AG09309 (cell line): ENCODE results near the gene SEMA3E.

Experiments
- DNase-seq: peaks from one replicate; pipeline ENCODE4 v3.0.0-alpha.2; 2010; ENCODE audit warnings: low read depth
- H3K4me3 ChIP-seq: 2 replicates; pipeline ENCODE4 v1.5.1; 2011; ENCODE audit warnings: mild to moderate bottlenecking, low read depth, low read length, moderate library complexity; ENCODE audit not compliant: control insufficient read depth
- TF ChIP-seq, protein P1 (sequence below): IDR thresholded peaks from 2 replicates; pipeline ENCODE4 v1.5.1; 2011; ENCODE audit warnings: mild to moderate bottlenecking, low read depth, low read length, inconsistent platforms; ENCODE audit not compliant: insufficient read depth, control insufficient read depth; ENCODE audit errors: missing control alignments

Gene SEMA3E

DNA sequence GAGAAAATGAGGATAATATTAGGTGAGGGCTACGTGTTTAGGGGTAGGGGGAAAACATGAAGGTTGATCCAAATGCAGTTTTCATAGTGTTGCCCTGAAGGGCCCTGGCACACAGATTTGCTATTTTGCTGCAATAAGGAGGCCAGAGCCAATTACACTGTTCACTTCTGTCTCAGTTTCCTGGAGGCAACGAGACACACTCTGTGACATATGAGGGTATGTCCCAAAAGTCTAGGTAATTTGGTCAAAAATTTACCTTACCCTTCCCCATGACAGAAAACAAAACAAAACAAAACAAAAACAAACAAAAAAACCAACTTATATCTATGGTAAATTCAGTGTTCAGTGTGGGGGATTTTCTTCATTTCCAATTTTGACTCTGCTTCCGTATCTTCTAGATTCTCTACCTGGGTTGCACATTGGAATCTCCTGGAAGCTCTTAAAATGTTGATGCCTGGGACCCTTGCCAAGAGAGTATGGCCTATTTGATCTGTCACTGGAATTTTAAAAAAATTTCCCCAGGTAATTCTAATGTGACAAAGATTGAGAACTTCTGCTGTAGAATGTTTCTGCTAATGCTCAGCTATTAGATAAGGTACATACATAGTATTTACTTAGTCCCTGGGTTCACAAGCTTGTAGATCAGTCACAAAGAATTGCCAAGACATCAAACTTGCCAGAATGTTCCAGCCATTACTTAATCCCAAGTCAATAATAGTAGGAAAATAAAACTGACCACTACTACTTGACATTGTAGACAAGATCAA is 139.5 kb downstream of the SEMA3E start:
- no peak overlapping the region for H3K4me3 ChIP-seq
- DNase-seq = no peak
- TF ChIP-seq, protein P1, sequence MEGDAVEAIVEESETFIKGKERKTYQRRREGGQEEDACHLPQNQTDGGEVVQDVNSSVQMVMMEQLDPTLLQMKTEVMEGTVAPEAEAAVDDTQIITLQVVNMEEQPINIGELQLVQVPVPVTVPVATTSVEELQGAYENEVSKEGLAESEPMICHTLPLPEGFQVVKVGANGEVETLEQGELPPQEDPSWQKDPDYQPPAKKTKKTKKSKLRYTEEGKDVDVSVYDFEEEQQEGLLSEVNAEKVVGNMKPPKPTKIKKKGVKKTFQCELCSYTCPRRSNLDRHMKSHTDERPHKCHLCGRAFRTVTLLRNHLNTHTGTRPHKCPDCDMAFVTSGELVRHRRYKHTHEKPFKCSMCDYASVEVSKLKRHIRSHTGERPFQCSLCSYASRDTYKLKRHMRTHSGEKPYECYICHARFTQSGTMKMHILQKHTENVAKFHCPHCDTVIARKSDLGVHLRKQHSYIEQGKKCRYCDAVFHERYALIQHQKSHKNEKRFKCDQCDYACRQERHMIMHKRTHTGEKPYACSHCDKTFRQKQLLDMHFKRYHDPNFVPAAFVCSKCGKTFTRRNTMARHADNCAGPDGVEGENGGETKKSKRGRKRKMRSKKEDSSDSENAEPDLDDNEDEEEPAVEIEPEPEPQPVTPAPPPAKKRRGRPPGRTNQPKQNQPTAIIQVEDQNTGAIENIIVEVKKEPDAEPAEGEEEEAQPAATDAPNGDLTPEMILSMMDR = no peak

DNA sequence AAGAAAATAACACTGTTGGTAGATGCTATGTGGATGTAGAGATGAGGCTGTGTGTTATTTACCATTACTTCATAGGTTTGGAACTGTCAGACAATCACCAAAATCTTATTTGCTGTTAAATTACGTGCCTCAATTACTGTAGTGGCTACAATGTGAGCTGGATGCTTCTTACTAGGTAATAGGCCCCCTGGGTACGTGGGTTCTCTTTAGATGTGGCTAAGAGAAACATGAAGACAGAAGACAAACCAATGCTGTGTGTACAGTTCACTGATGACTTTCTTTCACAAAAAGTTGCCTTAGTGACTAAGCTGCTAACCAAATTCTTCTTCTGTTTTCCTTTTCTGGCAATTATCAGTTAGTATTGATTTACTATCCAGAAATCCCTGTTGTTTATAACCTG is 144.6 kb downstream of the SEMA3E start:
- no peak overlapping the region for H3K4me3 ChIP-seq
- TF ChIP-seq, protein P1 = no peak
- no peak for DNase-seq

DNA sequence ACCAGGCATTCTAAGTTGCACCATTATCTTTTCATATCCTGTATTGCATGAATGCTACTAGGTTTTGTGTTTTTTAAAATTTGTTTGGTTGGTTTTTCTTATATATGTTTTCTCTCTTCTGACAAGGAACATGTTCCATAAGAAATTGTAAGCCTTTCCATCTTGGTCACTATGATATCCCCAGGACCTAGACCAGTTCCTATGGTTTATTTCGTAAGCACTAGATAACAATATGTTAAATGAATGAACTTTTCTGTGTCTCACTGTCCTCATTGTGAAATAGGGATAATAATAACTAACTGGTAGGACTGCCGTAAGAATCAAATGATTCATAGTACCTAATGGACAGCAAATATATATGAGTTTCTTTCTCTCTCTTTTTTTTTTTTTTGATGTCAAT is 146.3 kb downstream of the SEMA3E start:
- no peak overlapping the region for H3K4me3 ChIP-seq
- TF ChIP-seq, protein P1 = no peak
- no peak for DNase-seq

DNA sequence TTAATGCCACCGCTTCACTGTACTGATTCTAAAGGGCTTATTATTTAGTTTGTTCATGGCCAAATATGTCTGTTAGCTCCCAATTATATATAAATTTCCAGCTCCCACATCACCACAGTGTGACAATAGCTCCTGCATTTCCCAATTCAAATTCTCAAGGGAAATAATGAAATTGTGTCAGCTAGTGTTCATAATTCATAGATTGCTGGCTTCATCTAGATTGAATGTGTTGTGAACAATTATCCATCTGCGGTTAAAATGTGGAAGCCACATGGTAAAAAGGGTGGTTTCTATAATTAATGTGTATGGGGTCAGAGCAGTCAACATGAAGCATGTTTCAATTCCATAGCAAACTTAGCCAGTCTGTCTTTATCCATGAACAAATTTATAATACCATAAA is 154.3 kb downstream of the SEMA3E start:
- no peak for DNase-seq
- no peak overlapping the region for H3K4me3 ChIP-seq
- TF ChIP-seq, protein P1 = no peak

DNA sequence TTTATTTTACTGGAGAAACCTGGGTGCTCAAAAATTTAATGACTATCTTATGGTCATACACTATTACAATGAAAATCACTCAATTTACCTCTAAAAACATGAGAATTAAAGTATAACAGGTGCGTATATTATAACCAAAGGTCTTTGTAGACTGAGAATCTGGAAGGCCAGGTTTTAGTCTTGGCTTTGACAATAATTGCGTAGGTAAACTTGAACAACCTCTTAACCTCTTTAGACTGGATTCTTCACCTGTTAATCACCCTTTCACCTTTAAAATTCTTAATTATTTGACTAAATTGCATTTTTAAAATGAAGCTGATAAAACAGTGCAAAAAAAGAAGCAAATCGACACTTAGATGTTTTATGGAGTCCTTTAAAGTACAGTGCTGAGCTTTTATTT is 156.1 kb downstream of the SEMA3E start:
- TF ChIP-seq, protein P1 = no peak
- no peak for DNase-seq
- no peak overlapping the region for H3K4me3 ChIP-seq

DNA sequence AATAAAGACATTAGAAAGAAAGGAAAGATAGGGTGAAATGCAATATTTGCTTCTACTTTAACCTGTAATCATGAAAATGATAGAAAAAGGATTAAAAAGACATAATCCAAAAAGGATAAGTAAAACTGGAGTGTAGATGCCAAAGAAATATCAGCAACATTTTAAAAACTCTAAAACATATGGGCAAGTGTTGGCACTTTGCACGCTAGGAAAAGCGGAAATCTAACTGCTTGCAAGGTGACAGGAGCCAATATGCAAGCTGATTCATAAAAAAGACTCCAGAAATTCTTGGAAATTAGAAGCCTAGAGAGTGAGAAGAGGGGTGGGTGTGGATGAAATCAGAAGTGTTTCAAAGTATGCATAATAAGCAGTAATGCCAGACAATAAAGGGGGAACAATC is 161.1 kb downstream of the SEMA3E start:
- TF ChIP-seq, protein P1 = no peak
- no peak overlapping the region for H3K4me3 ChIP-seq
- DNase-seq = no peak

DNA sequence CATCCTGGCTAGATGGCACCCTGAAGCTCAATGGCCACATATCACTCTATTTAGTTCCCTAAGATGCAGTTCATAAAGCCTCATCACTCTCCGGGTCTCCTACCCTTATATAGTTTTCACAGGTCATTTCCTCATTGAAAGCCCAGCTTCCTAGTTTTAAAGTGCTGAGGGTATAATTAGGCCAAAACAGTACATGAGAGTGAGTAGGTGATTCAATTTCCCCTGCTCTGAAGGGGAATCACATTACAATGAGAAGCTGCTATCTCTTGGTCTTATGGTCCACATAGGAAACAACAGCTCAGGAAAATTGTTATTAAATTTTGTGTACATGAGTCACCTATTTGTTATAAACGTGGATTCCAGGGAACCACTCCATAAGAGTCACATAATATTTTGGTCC is 162.0 kb downstream of the SEMA3E start:
- DNase-seq = no peak
- TF ChIP-seq, protein P1 = no peak

More for the DNA sequence above, 162.0 kb downstream of the SEMA3E start:
- no peak overlapping the region for H3K4me3 ChIP-seq
